Calu3 (cell line): ENCODE results near the gene RASGEF1B. TPM values are rescaled to one million over a fixed set of nuclear protein-coding genes. Genes with fewer than 3 reads are reported as not detected.

Experiments
- BruUV-seq: library from RNA; stranded (reverse); fragments of 400-500 nt; replicated peaks from 2 replicates; lab custom pipeline; 2021; lab: Mats Ljungman, UMichigan
- CTCF ChIA-PET: fragments of 300-600 bp; sonication (Branson Sonifier 250); formaldehyde crosslinking; loops from one replicate; lab custom pipeline; 2022; ENCODE audit warnings: antibody characterized with exemption; lab: Charles Lee
- DNase-seq: peaks from one replicate; pipeline ENCODE4 v3.0.0; 2022
- H3K27ac Mint-ChIP-seq: one replicate; pipeline ENCODE4 v1.8.0; 2022; ENCODE audit warnings: mixed read lengths; ENCODE audit not compliant: unreplicated experiment
- H3K27me3 Mint-ChIP-seq: one replicate; pipeline ENCODE4 v1.8.0; 2022; ENCODE audit warnings: mixed read lengths; ENCODE audit not compliant: unreplicated experiment
- H3K36me3 Mint-ChIP-seq: one replicate; pipeline ENCODE4 v1.8.0; 2022; ENCODE audit warnings: mild to moderate bottlenecking, moderate library complexity, mixed read lengths; ENCODE audit not compliant: insufficient read depth, unreplicated experiment
- H3K4me1 Mint-ChIP-seq: one replicate; pipeline ENCODE4 v1.8.0; 2022; ENCODE audit warnings: mild to moderate bottlenecking, low read depth, mixed read lengths; ENCODE audit not compliant: unreplicated experiment
- H3K4me3 Mint-ChIP-seq: one replicate; pipeline ENCODE4 v1.8.0; 2022; ENCODE audit warnings: mild to moderate bottlenecking, low read depth, moderate library complexity, mixed read lengths; ENCODE audit not compliant: unreplicated experiment
- H3K9me3 Mint-ChIP-seq: one replicate; pipeline ENCODE4 v1.8.0; 2022; ENCODE audit warnings: low read depth, mixed read lengths; ENCODE audit not compliant: unreplicated experiment
- CTCF ChIP-seq: fragments of 200-600 bp; IDR thresholded peaks from one replicate; pipeline ENCODE4 v1.8.0; 2022; ENCODE audit warnings: antibody characterized with exemption; ENCODE audit not compliant: unreplicated experiment
- intact Hi-C: fragments of 100-400 bp; cut with micrococcal nuclease; formaldehyde crosslinking; loops from one replicate; pipeline ENCODE4 v1.10.0; 2022; ENCODE audit not compliant: unreplicated experiment
- total RNA-seq: library from RNA; stranded (reverse); gene quantifications from 2 replicates; pipeline ENCODE4 v1.2.3, GENCODE V29; 2022

Gene RASGEF1B
- total RNA-seq, 1 experiment from 2014 or later, result 33.8 TPM

- BruUV-seq, result no TSS peak
- TF ChIP-seq CTCF, result no peak
Measured at GRCh38 chr4:81378386-81378785, 93.3 kb downstream of the RASGEF1B start.

GRCh38 chr4:81377191-81377590 is 94.5 kb downstream of the RASGEF1B start:
- H3K4me3 Mint-ChIP-seq, result no peak overlapping the region
- no peak for TF ChIP-seq CTCF
- no peaks in the 10 kb centered on the region for H3K4me1 Mint-ChIP-seq
- no peak for DNase-seq
- CTCF ChIA-PET, result no interaction called here
- H3K36me3 Mint-ChIP-seq, result no peaks in the 10 kb centered on the region
- no peak overlapping the region for H3K27ac Mint-ChIP-seq
- no peaks in the 10 kb centered on the region for H3K9me3 Mint-ChIP-seq
- no TSS peak for BruUV-seq
- intact Hi-C loops, result no loop called here
- H3K27me3 Mint-ChIP-seq, result no peaks in the 10 kb centered on the region

More at GRCh38 chr4:81378386-81378785, 93.3 kb downstream of the RASGEF1B start:
- CTCF ChIA-PET, result no interaction called here
- no peaks in the 10 kb centered on the region for H3K4me1 Mint-ChIP-seq
- intact Hi-C loops, result no loop called here
- no peak for DNase-seq
- no peak overlapping the region for H3K4me3 Mint-ChIP-seq
- H3K9me3 Mint-ChIP-seq, result no peaks in the 10 kb centered on the region
- no peaks in the 10 kb centered on the region for H3K36me3 Mint-ChIP-seq
- H3K27me3 Mint-ChIP-seq, result no peaks in the 10 kb centered on the region
- H3K27ac Mint-ChIP-seq, result no peak overlapping the region

DNA sequence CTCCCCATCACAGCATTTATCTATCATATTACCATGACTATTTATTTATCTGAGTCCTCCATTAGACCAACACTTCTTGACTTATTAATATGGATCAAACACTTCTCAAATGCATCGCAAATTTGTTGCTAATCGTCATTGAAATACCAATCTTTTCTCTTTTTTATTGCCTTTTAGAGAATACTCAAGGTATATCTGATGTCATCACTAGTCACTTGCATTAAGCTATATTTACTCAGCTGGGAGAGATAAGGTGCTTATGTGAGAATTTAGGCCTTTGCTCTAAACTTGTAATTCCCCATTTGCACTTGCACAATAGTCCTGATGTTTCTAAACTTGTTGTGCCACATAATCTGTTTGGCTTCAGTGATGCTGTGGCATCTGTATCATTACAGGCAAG is 95.0 kb downstream of the RASGEF1B start:
- H3K27ac Mint-ChIP-seq, result no peak overlapping the region
- H3K9me3 Mint-ChIP-seq, result no peaks in the 10 kb centered on the region
- CTCF ChIA-PET, result no interaction called here
- no peak for DNase-seq
- TF ChIP-seq CTCF, result no peak
- H3K27me3 Mint-ChIP-seq, result no peaks in the 10 kb centered on the region
- no TSS peak for BruUV-seq
- no peaks in the 10 kb centered on the region for H3K36me3 Mint-ChIP-seq
- H3K4me1 Mint-ChIP-seq, result no peaks in the 10 kb centered on the region
- H3K4me3 Mint-ChIP-seq, result no peak overlapping the region
- intact Hi-C loops, result no loop called here
